HG02981 (cell line): Measurements from ENCODE around the gene SUGP2.
A peak's percentile ranks its signal among the peaks of the same experiment; 100 is the strongest.
"Not testable (repeated sequence)": the region's sequence is repeated elsewhere in the genome, so short reads cannot be mapped to it uniquely, and the experiment has no call there.

Source experiments
- ATAC-seq: cut with Tn5 transposase; IDR thresholded peaks from one replicate; pipeline ENCODE4 v1.9.1; 2021; ENCODE audit warnings: mild to moderate bottlenecking, moderate library complexity; ENCODE audit not compliant: unreplicated experiment

The SUGP2 gene

GRCh38 chr19:19033176-19033425, 216 bp downstream of the SUGP2 start:
- no peak for ATAC-seq

- peak; percentile 4 for ATAC-seq
These were observed 719 bp downstream of the SUGP2 start for GRCh38 chr19:19032420-19033175.

- no peak for ATAC-seq
These were observed 1.4 kb downstream of the SUGP2 start for GRCh38 chr19:19031891-19032290.

- no peak for ATAC-seq
These were observed 4.8 kb downstream of the SUGP2 start for GRCh38 chr19:19028526-19028925.

GRCh38 chr19:19027228-19027627, 6.1 kb downstream of the SUGP2 start:
- no peak for ATAC-seq

GRCh38 chr19:19026299-19026971, 6.9 kb downstream of the SUGP2 start:
- ATAC-seq, result no peak

GRCh38 chr19:19025861-19026260, 7.5 kb downstream of the SUGP2 start:
- no peak for ATAC-seq

GRCh38 chr19:19023376-19023775, 9.9 kb downstream of the SUGP2 start:
- not testable (repeated sequence) for ATAC-seq

- no peak for ATAC-seq
These were observed 10.8 kb downstream of the SUGP2 start for GRCh38 chr19:19022380-19022961.

GRCh38 chr19:19021115-19021514, 12.2 kb downstream of the SUGP2 start:
- no peak for ATAC-seq

GRCh38 chr19:19010551-19010950, 22.8 kb downstream of the SUGP2 start:
- no peak for ATAC-seq

GRCh38 chr19:19009951-19010350, 23.4 kb downstream of the SUGP2 start:
- no peak for ATAC-seq

GRCh38 chr19:19006213-19006612, 27.1 kb downstream of the SUGP2 start:
- no peak for ATAC-seq

- no peak for ATAC-seq
These were observed 29.2 kb downstream of the SUGP2 start for GRCh38 chr19:19004144-19004543.

GRCh38 chr19:18999896-19000620, 33.3 kb downstream of the SUGP2 start:
- ATAC-seq, result no peak

GRCh38 chr19:18999016-18999758, 34.1 kb downstream of the SUGP2 start:
- ATAC-seq, result no peak

GRCh38 chr19:18998276-18998675, 35.0 kb downstream of the SUGP2 start:
- ATAC-seq, result no peak

GRCh38 chr19:18996796-18997394, 36.4 kb downstream of the SUGP2 start:
- no peak for ATAC-seq

GRCh38 chr19:18996351-18996750, 37.0 kb downstream of the SUGP2 start:
- no peak for ATAC-seq

- ATAC-seq, result no peak
These were observed 37.5 kb downstream of the SUGP2 start for GRCh38 chr19:18995804-18996241.

GRCh38 chr19:18993115-18993514, 40.2 kb downstream of the SUGP2 start:
- ATAC-seq, result no peak
